GM23338 (cell line): ENCODE data around the gene SORL1. TPM values are rescaled to one million over a fixed set of nuclear protein-coding genes. Genes with fewer than 3 reads are reported as not detected.

Experiments used
- ATAC-seq: fragments of 200-7000 bp; cut with Tn5 transposase; 3 replicates; pipeline ENCODE4 v1.9.1; 2020
- DNase-seq: peaks from one replicate; pipeline ENCODE4 v3.0.0-alpha.2; 2015; ENCODE audit warnings: low spot score
- H2AFZ ChIP-seq: fragments of 200-600 bp; sonication (generic); 2 replicates; pipeline ENCODE4 v1.8.0; 2016; ENCODE audit warnings: antibody characterized with exemption, mild to moderate bottlenecking, moderate library complexity
- H3F3A ChIP-seq: fragments of 200-600 bp; sonication (generic); replicated peaks from 2 replicates; pipeline ENCODE4 v1.8.0; 2017; ENCODE audit warnings: antibody characterized with exemption, mixed run types, low read depth
- H3K27ac ChIP-seq: fragments of 200-600 bp; sonication (generic); 2 replicates; pipeline ENCODE4 v1.6.1; 2016; ENCODE audit warnings: low read depth
- H3K27me3 ChIP-seq: fragments of 200-600 bp; sonication (generic); 2 replicates; pipeline ENCODE4 v1.8.0; 2016; ENCODE audit warnings: mild to moderate bottlenecking, mixed run types, moderate library complexity; ENCODE audit not compliant: insufficient read depth
- H3K36me3 ChIP-seq: fragments of 200-600 bp; sonication (generic); 2 replicates; pipeline ENCODE4 v1.8.0; 2016; ENCODE audit warnings: mild to moderate bottlenecking; ENCODE audit not compliant: insufficient read depth
- H3K4me1 ChIP-seq: fragments of 200-600 bp; sonication (generic); 2 replicates; pipeline ENCODE4 v1.8.0; 2016; ENCODE audit warnings: mild to moderate bottlenecking, moderate library complexity; ENCODE audit not compliant: insufficient read depth
- H3K4me2 ChIP-seq: fragments of 200-600 bp; sonication (generic); 2 replicates; pipeline ENCODE4 v1.7.1; 2017; ENCODE audit warnings: mixed run types
- H3K4me3 ChIP-seq: fragments of 200-600 bp; sonication (generic); 2 replicates; pipeline ENCODE4 v1.6.1; 2016; ENCODE audit warnings: mixed run types
- H3K79me2 ChIP-seq: fragments of 200-600 bp; sonication (generic); replicated peaks from 2 replicates; pipeline ENCODE4 v1.8.0; 2017; ENCODE audit warnings: mild to moderate bottlenecking; ENCODE audit not compliant: insufficient read depth
- H3K9me2 ChIP-seq: fragments of 200-600 bp; sonication (generic); 2 replicates; pipeline ENCODE4 v1.8.0; 2017; ENCODE audit not compliant: insufficient read depth
- H4K20me1 ChIP-seq: fragments of 200-600 bp; sonication (generic); replicated peaks from 2 replicates; pipeline ENCODE4 v1.8.0; 2017; ENCODE audit warnings: mild to moderate bottlenecking; ENCODE audit not compliant: insufficient read depth
- H3K27ac Mint-ChIP-seq: 2 replicates; pipeline ENCODE4 v1.8.0; 2020; ENCODE audit warnings: inconsistent platforms, mild to moderate bottlenecking, moderate library complexity, mixed read lengths
- H3K27me3 Mint-ChIP-seq: 3 replicates; pipeline ENCODE4 v1.8.0; 2022; ENCODE audit warnings: low read depth, mild to moderate bottlenecking, moderate library complexity, mixed read lengths, inconsistent platforms; ENCODE audit not compliant: insufficient read depth, poor library complexity
- H3K36me3 Mint-ChIP-seq: 3 replicates; pipeline ENCODE4 v1.8.0; 2021; ENCODE audit warnings: low read depth, mild to moderate bottlenecking, inconsistent platforms, moderate library complexity, mixed read lengths
- H3K4me1 Mint-ChIP-seq: 3 replicates; pipeline ENCODE4 v1.8.0; 2020; ENCODE audit warnings: mild to moderate bottlenecking, inconsistent platforms, mixed read lengths
- H3K4me3 Mint-ChIP-seq: 3 replicates; pipeline ENCODE4 v1.8.0; 2021; ENCODE audit warnings: moderate library complexity, mild to moderate bottlenecking, inconsistent platforms, mixed read lengths
- H3K9me3 Mint-ChIP-seq: 3 replicates; pipeline ENCODE4 v1.8.0; 2020; ENCODE audit warnings: moderate library complexity, mild to moderate bottlenecking, inconsistent platforms, mixed read lengths
- CREB1 ChIP-seq: fragments of 250-450 bp; sonication (Bioruptor Pico); IDR thresholded peaks from 2 replicates; pipeline ENCODE4 v1.5.0; 2020; ENCODE audit warnings: low read depth, mild to moderate bottlenecking, moderate library complexity
- EZH2phosphoT487 ChIP-seq: fragments of 200-600 bp; sonication (generic); IDR thresholded peaks from one replicate; pipeline ENCODE4 v1.8.1; 2018; ENCODE audit warnings: antibody characterized with exemption; ENCODE audit not compliant: unreplicated experiment
- REST ChIP-seq: IDR thresholded peaks from one replicate; pipeline ENCODE4 v1.6.1; 2018; ENCODE audit warnings: antibody characterized with exemption; ENCODE audit not compliant: unreplicated experiment
- STAT1 ChIP-seq: IDR thresholded peaks from one replicate; pipeline ENCODE4 v1.6.1; 2016; ENCODE audit warnings: antibody characterized with exemption; ENCODE audit not compliant: unreplicated experiment
- ZNF462 ChIP-seq: fragments of 250-450 bp; sonication (Bioruptor Pico); IDR thresholded peaks from 2 replicates; pipeline ENCODE4 v1.5.0; 2020; ENCODE audit warnings: mild to moderate bottlenecking, moderate library complexity
- polyA plus RNA-seq: library from polyadenylated mRNA; unstranded; fragments of >200 nt; fragmentation: Nextera tagmentation; extraction: Ambion mirVana; gene quantifications from 2 replicates; pipeline ENCODE4 v1.2.1, GENCODE V29; 2016
- total RNA-seq: library from RNA; depleted of rRNA; stranded (reverse); fragments of >200 nt; shearing (Covaris generic); gene quantifications from 2 replicates; pipeline ENCODE4 v1.2.3, GENCODE V29; 2014
- TF ChIP-seq, protein P1 (sequence below), 2 experiments: fragments of 200-600 bp in 1 of 2; sonication (generic) in 1 of 2; conservative IDR thresholded peaks; 2 replicates each; pipeline versions ENCODE4 v1.5.1 to v1.6.1; 2016 to 2017; ENCODE audit warnings: antibody characterized with exemption in 2 of 2, low read depth in 2 of 2, mild to moderate bottlenecking in 2 of 2, moderate library complexity in 1 of 2

Gene SORL1
- total and polyA plus RNA-seq, 2 experiments from 2014 or later = 23.0 to 78.8 TPM

GRCh38 chr11:121489823-121490222 is 37.7 kb downstream of the SORL1 start (continued):
- no peak for TF ChIP-seq REST
- TF ChIP-seq CREB1 = no peak
- no peak for TF ChIP-seq STAT1
- TF ChIP-seq, protein P1, sequence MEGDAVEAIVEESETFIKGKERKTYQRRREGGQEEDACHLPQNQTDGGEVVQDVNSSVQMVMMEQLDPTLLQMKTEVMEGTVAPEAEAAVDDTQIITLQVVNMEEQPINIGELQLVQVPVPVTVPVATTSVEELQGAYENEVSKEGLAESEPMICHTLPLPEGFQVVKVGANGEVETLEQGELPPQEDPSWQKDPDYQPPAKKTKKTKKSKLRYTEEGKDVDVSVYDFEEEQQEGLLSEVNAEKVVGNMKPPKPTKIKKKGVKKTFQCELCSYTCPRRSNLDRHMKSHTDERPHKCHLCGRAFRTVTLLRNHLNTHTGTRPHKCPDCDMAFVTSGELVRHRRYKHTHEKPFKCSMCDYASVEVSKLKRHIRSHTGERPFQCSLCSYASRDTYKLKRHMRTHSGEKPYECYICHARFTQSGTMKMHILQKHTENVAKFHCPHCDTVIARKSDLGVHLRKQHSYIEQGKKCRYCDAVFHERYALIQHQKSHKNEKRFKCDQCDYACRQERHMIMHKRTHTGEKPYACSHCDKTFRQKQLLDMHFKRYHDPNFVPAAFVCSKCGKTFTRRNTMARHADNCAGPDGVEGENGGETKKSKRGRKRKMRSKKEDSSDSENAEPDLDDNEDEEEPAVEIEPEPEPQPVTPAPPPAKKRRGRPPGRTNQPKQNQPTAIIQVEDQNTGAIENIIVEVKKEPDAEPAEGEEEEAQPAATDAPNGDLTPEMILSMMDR (conservative IDR thresholded peaks at IDR 0.05; ENCODE audit: low read depth in 2 of 2) = no peak

- peaks cover 27% of the 10 kb centered on the region for H3K4me1 Mint-ChIP-seq
- H4K20me1 ChIP-seq = no peaks in the 10 kb centered on the region; the same call in 1 of the 2 replicates
- no peak overlapping the region; the same call in 2 of the 3 replicates for H3K4me3 Mint-ChIP-seq
- peak overlapping the region; percentile 20; the same call in 1 of the 2 replicates for H3K4me3 ChIP-seq
- peaks cover 20% of the 10 kb centered on the region for H3K36me3 ChIP-seq
- H3K27me3 ChIP-seq = no peaks in the 10 kb centered on the region
- H3K4me2 ChIP-seq = peak overlapping the region; percentile 42; the same call in 1 of the 2 replicates
- H3K4me1 ChIP-seq = peaks cover 15% of the 10 kb centered on the region
- peaks cover 6% of the 10 kb centered on the region; the same call in 1 of the 2 replicates for H3K79me2 ChIP-seq
- DNase-seq (peak; percentile 24), ATAC-seq (peak; percentile 95)
- no peaks in the 10 kb centered on the region for H3K9me3 Mint-ChIP-seq
- H3F3A ChIP-seq = no peaks in the 10 kb centered on the region
- H3K27me3 Mint-ChIP-seq = peaks cover 4% of the 10 kb centered on the region
- no peak for TF ChIP-seq EZH2phosphoT487
- TF ChIP-seq ZNF462 (CRISPR knock-in tag) = peak; percentile 57; the same call in 1 of the 2 replicates
- H3K27ac ChIP-seq = peak overlapping the region; percentile 64; the same call in 1 of the 2 replicates
- H3K27ac Mint-ChIP-seq = peak overlapping the region; percentile 54
- H2AFZ ChIP-seq = no peak overlapping the region
- H3K9me2 ChIP-seq = 0 out of 2 replicates have a peak, but pooled peaks cover 11% of the 10 kb centered on the region
- H3K36me3 Mint-ChIP-seq = peaks cover 66% of the 10 kb centered on the region
Observed at GRCh38 chr11:121494355-121495099, 42.4 kb downstream of the SORL1 start.
